HCT116 (cell line): ENCODE data around the gene ZFAND6. TPM values are rescaled to one million over a fixed set of nuclear protein-coding genes. Genes with fewer than 3 reads are reported as not detected.

ENCODE experiments used
- ATAC-seq: fragments of 200-7000 bp; cut with Tn5 transposase; 2 replicates; pipeline ENCODE4 v1.9.1; 2020; ENCODE audit warnings: mild to moderate bottlenecking, moderate library complexity
- BruUV-seq: library from RNA; stranded (reverse); fragments of 400-500 nt; replicated peaks from 2 replicates; lab custom pipeline; 2021; lab: Mats Ljungman, UMichigan
- CTCF ChIA-PET: fragments of 300-600 bp; sonication (Branson Sonifier 250); formaldehyde crosslinking; loops from one replicate; lab custom pipeline; 2021; ENCODE audit warnings: antibody characterized with exemption; lab: Charles Lee
- POLR2A ChIA-PET: fragments of 300-600, 350-600 bp; sonication (Branson Sonifier 250); formaldehyde crosslinking; loops from one replicate; lab custom pipeline; 2021; ENCODE audit warnings: antibody characterized with exemption; lab: Charles Lee
- RAD21 ChIA-PET, 2 experiments: fragments of 300-600 bp; sonication (Branson Sonifier 250); formaldehyde crosslinking; loops; one replicate each; lab custom pipeline; 2023; ENCODE audit warnings: low total read pairs in 2 of 2; ENCODE audit not compliant: uncharacterized antibody in 2 of 2, unreplicated experiment in 2 of 2, low non-redundant PET in 1 of 2; lab: Charles Lee
- DNase-seq: peaks from one replicate; pipeline ENCODE4 v3.0.0-alpha.2; 2010; ENCODE audit warnings: low read depth, low spot score
- H2AFZ ChIP-seq: fragments of 200-600 bp; shearing (Covaris generic), sonication (generic); 2 replicates; pipeline ENCODE4 v1.6.1; 2017; ENCODE audit warnings: low read depth, mixed run types, mixed read lengths, antibody characterized with exemption, low read length; ENCODE audit not compliant: poor library complexity, severe bottlenecking
- H3K27ac ChIP-seq: 2 replicates; pipeline ENCODE4 v1.5.1; 2012; ENCODE audit warnings: low read depth, low read length
- H3K27me3 ChIP-seq: fragments of 200-600 bp; sonication (generic); 2 replicates; pipeline ENCODE4 v1.6.1; 2016; ENCODE audit warnings: mixed run types, low read length, mixed read lengths; ENCODE audit not compliant: insufficient read depth
- H3K36me3 ChIP-seq, 2 experiments: fragments of 200-500 bp in 1 of 2; fragments of 200-600 bp in 1 of 2; sonication (Bioruptor generic) in 1 of 2; sonication (generic) in 1 of 2; 2 replicates each; pipeline versions ENCODE4 v1.5.1 to v1.6.1; 2014 to 2016; ENCODE audit warnings: low read length in 2 of 2, inconsistent platforms in 1 of 2, mixed read lengths in 1 of 2, mixed run types in 1 of 2; ENCODE audit not compliant: insufficient read depth in 2 of 2, control insufficient read depth in 1 of 2
- H3K4me1 ChIP-seq, 2 experiments: fragments of 200-600 bp in 1 of 2; sonication (generic) in 1 of 2; 2 replicates each; pipeline versions ENCODE4 v1.5.1 to v1.6.1; 2012 to 2017; ENCODE audit warnings: low read length in 2 of 2, inconsistent platforms in 1 of 2, mild to moderate bottlenecking in 1 of 2, mixed read lengths in 1 of 2, mixed run types in 1 of 2, moderate library complexity in 1 of 2; ENCODE audit not compliant: insufficient read depth in 2 of 2, control insufficient read depth in 1 of 2
- H3K4me2 ChIP-seq: fragments of 200-600 bp; sonication (generic); 2 replicates; pipeline ENCODE4 v1.6.1; 2017; ENCODE audit warnings: mixed run types, low read length, mixed read lengths
- H3K4me3 ChIP-seq, 2 experiments: fragments of 200-600 bp in 1 of 2; sonication (generic) in 1 of 2; replicated peaks in 1 of 2; 2 replicates each; pipeline ENCODE4 v1.5.1; 2011 to 2016; ENCODE audit warnings: low read length in 2 of 2, control low read depth in 1 of 2, low read depth in 1 of 2, mild to moderate bottlenecking in 1 of 2, mixed read lengths in 1 of 2, mixed run types in 1 of 2
- H3K79me2 ChIP-seq: fragments of 200-600 bp; sonication (generic); 2 replicates; pipeline ENCODE4 v1.6.1; 2017; ENCODE audit warnings: mild to moderate bottlenecking, mixed run types, low read length, moderate library complexity, mixed read lengths; ENCODE audit not compliant: insufficient read depth
- H3K9ac ChIP-seq: fragments of 200-600 bp; sonication (generic); 2 replicates; pipeline ENCODE4 v1.6.1; 2016; ENCODE audit warnings: low read length, mixed read lengths
- H3K9me2 ChIP-seq: fragments of 200-600 bp; sonication (generic), shearing (Covaris generic); 2 replicates; pipeline ENCODE4 v1.6.1; 2017; ENCODE audit warnings: mixed run types, mild to moderate bottlenecking, moderate library complexity; ENCODE audit not compliant: insufficient read depth
- H3K9me3 ChIP-seq, 2 experiments: fragments of 200-500 bp in 1 of 2; fragments of 200-600 bp in 1 of 2; sonication (Bioruptor generic) in 1 of 2; sonication (generic) in 1 of 2; 2 replicates each; pipeline ENCODE4 v1.6.1; 2014 to 2017; ENCODE audit warnings: low read length in 2 of 2, mixed read lengths in 2 of 2, inconsistent platforms in 1 of 2, low read depth in 1 of 2, mild to moderate bottlenecking in 1 of 2, mixed run types in 1 of 2, moderate library complexity in 1 of 2; ENCODE audit not compliant: control insufficient read depth in 1 of 2, insufficient read depth in 1 of 2
- H4K20me1 ChIP-seq: fragments of 200-600 bp; sonication (generic), shearing (Covaris generic); 2 replicates; pipeline ENCODE4 v1.6.1; 2017; ENCODE audit warnings: mixed run types, mild to moderate bottlenecking, moderate library complexity; ENCODE audit not compliant: insufficient read depth
- CEBPB ChIP-seq: IDR thresholded peaks from 2 replicates; pipeline ENCODE4 v1.6.1; 2012; ENCODE audit warnings: low read depth
- EGR1 ChIP-seq: IDR thresholded peaks from 2 replicates; pipeline ENCODE4 v1.6.1; 2012; ENCODE audit warnings: low read depth
- ELF1 ChIP-seq: IDR thresholded peaks from 2 replicates; pipeline ENCODE4 v1.6.1; 2012; ENCODE audit warnings: low read depth, borderline replicate concordance
- EZH2 ChIP-seq: fragments of 200-600 bp; sonication (generic); IDR thresholded peaks from 2 replicates; pipeline ENCODE4 v1.6.1; 2017; ENCODE audit warnings: antibody characterized with exemption, mixed run types
- JUND ChIP-seq: IDR thresholded peaks from 2 replicates; pipeline ENCODE4 v1.6.1; 2012
- MAX ChIP-seq: IDR thresholded peaks from 2 replicates; pipeline ENCODE4 v1.6.1; 2012
- POLR2A ChIP-seq: IDR thresholded peaks from 2 replicates; pipeline ENCODE4 v1.7.0; 2011; ENCODE audit warnings: borderline replicate concordance; ENCODE audit not compliant: insufficient read depth, insufficient read length; ENCODE audit errors: extremely low read depth
- POLR2AphosphoS5 ChIP-seq: IDR thresholded peaks from 2 replicates; pipeline ENCODE4 v1.6.1; 2011; ENCODE audit warnings: mild to moderate bottlenecking, low read depth, low read length, moderate library complexity
- RAD21 ChIP-seq: IDR thresholded peaks from 2 replicates; pipeline ENCODE4 v1.6.1; 2012; ENCODE audit warnings: low read depth, mild to moderate bottlenecking
- REST ChIP-seq: IDR thresholded peaks from 2 replicates; pipeline ENCODE4 v1.6.1; 2012; ENCODE audit warnings: low read depth
- SIN3A ChIP-seq: IDR thresholded peaks from 2 replicates; pipeline ENCODE4 v1.6.1; 2012; ENCODE audit warnings: low read depth
- SP1 ChIP-seq: IDR thresholded peaks from 2 replicates; pipeline ENCODE4 v1.6.1; 2012; ENCODE audit warnings: low read depth
- SRF ChIP-seq: IDR thresholded peaks from 2 replicates; pipeline ENCODE4 v1.6.1; 2012; ENCODE audit warnings: low read depth
- TCF7L2 ChIP-seq: IDR thresholded peaks from 2 replicates; pipeline ENCODE4 v1.7.0; 2011; ENCODE audit warnings: borderline replicate concordance, inconsistent platforms; ENCODE audit not compliant: insufficient read depth, insufficient read length; ENCODE audit errors: extremely low read depth
- YY1 ChIP-seq: IDR thresholded peaks from 2 replicates; pipeline ENCODE4 v1.6.1; 2011; ENCODE audit warnings: low read length, low read depth, moderate library complexity, mild to moderate bottlenecking; ENCODE audit not compliant: insufficient replicate concordance; ENCODE audit errors: extremely low read depth
- ZFX ChIP-seq: fragments of 450-650 bp; IDR thresholded peaks from 2 replicates; pipeline ENCODE4 v1.6.1; 2017
- intact Hi-C: fragments of 100-400 bp; cut with micrococcal nuclease; formaldehyde crosslinking; loops from 2 replicates; pipeline ENCODE4 v1.10.0; 2022
- total RNA-seq: library from RNA; stranded (reverse); gene quantifications from one replicate; pipeline ENCODE4 v1.2.1, GENCODE V29; 2021; ENCODE audit not compliant: unreplicated experiment
- TF ChIP-seq, protein P1 (sequence below), 3 experiments: fragments of 200-600 bp in 1 of 3; sonication (generic) in 1 of 3; IDR thresholded peaks in 2 of 3; conservative IDR thresholded peaks in 1 of 3; 2 replicates each; pipeline ENCODE4 v1.5.1; 2012 to 2017; ENCODE audit warnings: low read depth in 2 of 3, low read length in 2 of 3, antibody characterized with exemption in 1 of 3, borderline replicate concordance in 1 of 3, control low read depth in 1 of 3, mild to moderate bottlenecking in 1 of 3, mixed read lengths in 1 of 3, mixed run types in 1 of 3, moderate library complexity in 1 of 3; ENCODE audit not compliant: insufficient read depth in 1 of 3

ZFAND6 gene
- total RNA-seq, 1 experiment from 2014 or later = 51.3 TPM

DNA sequence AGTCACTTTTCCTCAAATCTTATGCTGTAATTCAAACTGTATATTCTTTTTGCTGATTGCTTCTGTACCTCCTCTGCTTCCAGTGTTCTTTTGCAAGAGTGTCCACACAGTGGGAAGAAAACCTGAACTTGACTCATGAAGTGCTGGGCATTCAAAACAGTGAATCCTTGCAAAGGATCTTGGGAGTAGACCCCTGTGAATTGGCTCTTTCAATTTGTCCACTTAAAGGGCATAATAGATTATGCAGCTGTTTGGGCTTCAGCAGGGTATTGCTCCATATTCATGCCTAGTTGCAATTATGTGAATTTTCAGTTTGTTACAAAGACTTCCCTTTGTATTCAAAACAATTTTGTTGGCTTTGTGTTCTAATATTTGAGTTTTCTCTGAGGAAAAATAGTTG lies 11.4 kb downstream of the ZFAND6 start:
- H3K9ac ChIP-seq = no peak overlapping the region
- H3K36me3 ChIP-seq = no peaks in the 10 kb centered on the region
- RAD21 ChIA-PET = no interaction called here
- intact Hi-C loops = loop anchor here (5.0 kb wide), 1 partner anchor 81 kb away; the partner anchor contains the start of gene FAH
- ATAC-seq (no peak), DNase-seq (no peak)
- no TSS peak for BruUV-seq
- no peaks in the 10 kb centered on the region for H3K9me2 ChIP-seq
- peaks cover 86% of the 10 kb centered on the region for H3K79me2 ChIP-seq
- H4K20me1 ChIP-seq = no peaks in the 10 kb centered on the region; the same call in 1 of the 2 replicates
- no peak overlapping the region for H2AFZ ChIP-seq
- H3K27me3 ChIP-seq = no peaks in the 10 kb centered on the region
- TF ChIP-seq, protein P1, sequence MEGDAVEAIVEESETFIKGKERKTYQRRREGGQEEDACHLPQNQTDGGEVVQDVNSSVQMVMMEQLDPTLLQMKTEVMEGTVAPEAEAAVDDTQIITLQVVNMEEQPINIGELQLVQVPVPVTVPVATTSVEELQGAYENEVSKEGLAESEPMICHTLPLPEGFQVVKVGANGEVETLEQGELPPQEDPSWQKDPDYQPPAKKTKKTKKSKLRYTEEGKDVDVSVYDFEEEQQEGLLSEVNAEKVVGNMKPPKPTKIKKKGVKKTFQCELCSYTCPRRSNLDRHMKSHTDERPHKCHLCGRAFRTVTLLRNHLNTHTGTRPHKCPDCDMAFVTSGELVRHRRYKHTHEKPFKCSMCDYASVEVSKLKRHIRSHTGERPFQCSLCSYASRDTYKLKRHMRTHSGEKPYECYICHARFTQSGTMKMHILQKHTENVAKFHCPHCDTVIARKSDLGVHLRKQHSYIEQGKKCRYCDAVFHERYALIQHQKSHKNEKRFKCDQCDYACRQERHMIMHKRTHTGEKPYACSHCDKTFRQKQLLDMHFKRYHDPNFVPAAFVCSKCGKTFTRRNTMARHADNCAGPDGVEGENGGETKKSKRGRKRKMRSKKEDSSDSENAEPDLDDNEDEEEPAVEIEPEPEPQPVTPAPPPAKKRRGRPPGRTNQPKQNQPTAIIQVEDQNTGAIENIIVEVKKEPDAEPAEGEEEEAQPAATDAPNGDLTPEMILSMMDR (IDR thresholded peaks at IDR 0.05 in 2 of 3, conservative IDR thresholded peaks at IDR 0.05 in 1 of 3; ENCODE audit: borderline replicate concordance in 1 of 3, insufficient read depth in 1 of 3, low read depth in 2 of 3, low read length in 2 of 3) = no peak
- TF ChIP-seq RAD21 (no peak), POLR2AphosphoS5 (no peak), REST (no peak), EGR1 (no peak), TCF7L2 (no peak), ZFX (no peak), SIN3A (no peak), ELF1 (no peak), YY1 (no peak), EZH2 (no peak), JUND (no peak), SP1 (no peak), POLR2A (no peak), SRF (no peak), CEBPB (no peak), MAX (no peak)
- H3K4me2 ChIP-seq = peak overlapping the region; percentile 76; the same call in 1 of the 2 replicates
- H3K4me1 ChIP-seq = peaks cover 4 to 23% of the 10 kb centered on the region in 2 experiments
- H3K27ac ChIP-seq = no peak overlapping the region
- H3K4me3 ChIP-seq = no peak overlapping the region
- POLR2A ChIA-PET = interaction anchor here (2.1 kb wide), 1 partner anchor 11 kb away, joined by 8 read pairs; the partner anchor contains the start of gene ZFAND6
- CTCF ChIA-PET = no interaction called here
- no peaks in the 10 kb centered on the region for H3K9me3 ChIP-seq
